Gastrocnemius medialis (tissue), 4 donors: ENCODE measurements around the gene BORCS5.

Experiments used
- POLR2A ChIP-seq, 2 donors: fragments of 450-650 bp; IDR thresholded peaks; one replicate each; pipeline ENCODE4 v1.6.1; 2017; ENCODE audit warnings: antibody characterized with exemption in 2 of 2, mild to moderate bottlenecking in 2 of 2, moderate library complexity in 2 of 2
- TF ChIP-seq, protein P1 (sequence below), 5 experiments: fragments of 450-650 bp in 3 of 5; fragments of 200-600 bp in 2 of 5; sonication (generic) in 2 of 5; IDR thresholded peaks in 4 of 5; conservative IDR thresholded peaks in 1 of 5; 1 replicate in 4 of 5; 2 replicates in 1 of 5; pipeline ENCODE4 v1.5.1; 2016 to 2019; ENCODE audit warnings: antibody characterized with exemption in 5 of 5, mild to moderate bottlenecking in 3 of 5, moderate library complexity in 3 of 5

DNA sequence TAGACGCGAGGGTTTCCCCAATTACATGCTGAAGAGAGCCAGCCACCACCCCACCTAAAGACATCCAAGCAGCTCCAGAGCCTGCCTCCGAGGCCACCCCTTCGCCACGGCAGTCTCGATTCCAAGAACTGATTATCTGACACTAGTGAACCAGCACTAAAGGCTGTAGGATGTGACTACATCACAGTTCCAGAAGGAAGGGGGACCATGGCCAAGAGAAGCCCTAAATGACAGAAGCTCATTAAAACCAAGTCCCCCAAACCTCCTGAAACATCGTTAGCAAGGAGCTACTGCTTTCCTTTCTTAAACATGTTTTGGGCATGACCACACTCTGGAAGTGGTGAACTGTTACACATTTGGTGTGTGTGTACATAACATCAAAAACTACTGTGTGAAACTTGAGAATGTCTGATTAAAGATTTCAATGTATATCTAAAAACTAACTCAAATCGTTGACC is 117.6 kb downstream of the BORCS5 start:
- TF ChIP-seq, protein P1, sequence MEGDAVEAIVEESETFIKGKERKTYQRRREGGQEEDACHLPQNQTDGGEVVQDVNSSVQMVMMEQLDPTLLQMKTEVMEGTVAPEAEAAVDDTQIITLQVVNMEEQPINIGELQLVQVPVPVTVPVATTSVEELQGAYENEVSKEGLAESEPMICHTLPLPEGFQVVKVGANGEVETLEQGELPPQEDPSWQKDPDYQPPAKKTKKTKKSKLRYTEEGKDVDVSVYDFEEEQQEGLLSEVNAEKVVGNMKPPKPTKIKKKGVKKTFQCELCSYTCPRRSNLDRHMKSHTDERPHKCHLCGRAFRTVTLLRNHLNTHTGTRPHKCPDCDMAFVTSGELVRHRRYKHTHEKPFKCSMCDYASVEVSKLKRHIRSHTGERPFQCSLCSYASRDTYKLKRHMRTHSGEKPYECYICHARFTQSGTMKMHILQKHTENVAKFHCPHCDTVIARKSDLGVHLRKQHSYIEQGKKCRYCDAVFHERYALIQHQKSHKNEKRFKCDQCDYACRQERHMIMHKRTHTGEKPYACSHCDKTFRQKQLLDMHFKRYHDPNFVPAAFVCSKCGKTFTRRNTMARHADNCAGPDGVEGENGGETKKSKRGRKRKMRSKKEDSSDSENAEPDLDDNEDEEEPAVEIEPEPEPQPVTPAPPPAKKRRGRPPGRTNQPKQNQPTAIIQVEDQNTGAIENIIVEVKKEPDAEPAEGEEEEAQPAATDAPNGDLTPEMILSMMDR (IDR thresholded peaks at IDR 0.05 in 4 of 5, conservative IDR thresholded peaks at IDR 0.05 in 1 of 5): no peak
- TF ChIP-seq POLR2A (IDR thresholded peaks at IDR 0.05): no peak
